Esophagus squamous epithelium (tissue), 5 donors: ENCODE data around the gene IGLL1. TPM values are rescaled to one million over a fixed set of nuclear protein-coding genes. Genes with fewer than 3 reads are reported as not detected.
"Not testable (repeated sequence)": the region's sequence is repeated elsewhere in the genome, so short reads cannot be mapped to it uniquely, and the experiment has no call there.

Experiments used
- DNase-seq: peaks from one replicate; lab custom pipeline; 2025; lab: John Stamatoyannopoulos, UW
- H3K27ac ChIP-seq, 4 donors: fragments of 200-600 bp; sonication (generic); one replicate each; pipeline ENCODE4 v1.5.1; 2016 to 2019; ENCODE audit warnings: mild to moderate bottlenecking in 1 of 4
- H3K27me3 ChIP-seq, 4 donors: fragments of 200-600 bp; sonication (generic); 1 replicate in 3 of 4; 2 replicates in 1 of 4; pipeline versions ENCODE4 v1.5.1 to v1.6.0; 2017 to 2021; ENCODE audit warnings: antibody characterized with exemption in 1 of 4
- H3K36me3 ChIP-seq, 3 donors: fragments of 200-600 bp; sonication (generic); one replicate each; pipeline ENCODE4 v1.5.1; 2016 to 2019
- H3K4me1 ChIP-seq, 3 donors: fragments of 200-600 bp; sonication (generic); one replicate each; pipeline ENCODE4 v1.5.1; 2017 to 2019
- H3K4me3 ChIP-seq, 4 donors: fragments of 200-600 bp; sonication (generic); 1 replicate in 3 of 4; 2 replicates in 1 of 4; pipeline ENCODE4 v1.5.1; 2016 to 2019; ENCODE audit warnings: mild to moderate bottlenecking in 2 of 4, moderate library complexity in 1 of 4
- H3K9me3 ChIP-seq, 3 donors: fragments of 200-600 bp; sonication (generic); one replicate each; pipeline ENCODE4 v1.5.1; 2016 to 2019
- POLR2A ChIP-seq, 4 donors: fragments of 450-650 bp; IDR thresholded peaks; one replicate each; pipeline ENCODE4 v1.6.1; 2017; ENCODE audit warnings: antibody characterized with exemption in 4 of 4, mild to moderate bottlenecking in 4 of 4, moderate library complexity in 3 of 4
- WGBS, 2 donors: methylation state at CpG; one replicate each; pipeline ENCODE4 v1.1.5; 2018; 5-methylcytosine and 5-hydroxymethylcytosine counted together
- intact Hi-C: fragments of 100-400 bp; cut with DNase I; formaldehyde crosslinking; loops from one replicate; pipeline ENCODE4 v1.15.0; 2022
- total RNA-seq, 4 donors: library from RNA; depleted of rRNA; stranded (reverse); fragments of >200 nt; gene quantifications; one replicate each; pipeline ENCODE4 v1.1.0, GENCODE V29; 2016
- TF ChIP-seq, protein P1 (sequence below), 6 experiments: fragments of 450-650 bp in 4 of 6; fragments of 200-600 bp in 2 of 6; sonication (generic) in 2 of 6; IDR thresholded peaks; one replicate each; pipeline ENCODE4 v1.5.1; 2016 to 2019; ENCODE audit warnings: antibody characterized with exemption in 6 of 6, mild to moderate bottlenecking in 4 of 6, moderate library complexity in 4 of 6
- donor health status: DM: yes; HTN: yes; CAD: no.

IGLL1 gene
- total RNA-seq, 4 donors from 2014 or later: not detected

- TF ChIP-seq, protein P1, sequence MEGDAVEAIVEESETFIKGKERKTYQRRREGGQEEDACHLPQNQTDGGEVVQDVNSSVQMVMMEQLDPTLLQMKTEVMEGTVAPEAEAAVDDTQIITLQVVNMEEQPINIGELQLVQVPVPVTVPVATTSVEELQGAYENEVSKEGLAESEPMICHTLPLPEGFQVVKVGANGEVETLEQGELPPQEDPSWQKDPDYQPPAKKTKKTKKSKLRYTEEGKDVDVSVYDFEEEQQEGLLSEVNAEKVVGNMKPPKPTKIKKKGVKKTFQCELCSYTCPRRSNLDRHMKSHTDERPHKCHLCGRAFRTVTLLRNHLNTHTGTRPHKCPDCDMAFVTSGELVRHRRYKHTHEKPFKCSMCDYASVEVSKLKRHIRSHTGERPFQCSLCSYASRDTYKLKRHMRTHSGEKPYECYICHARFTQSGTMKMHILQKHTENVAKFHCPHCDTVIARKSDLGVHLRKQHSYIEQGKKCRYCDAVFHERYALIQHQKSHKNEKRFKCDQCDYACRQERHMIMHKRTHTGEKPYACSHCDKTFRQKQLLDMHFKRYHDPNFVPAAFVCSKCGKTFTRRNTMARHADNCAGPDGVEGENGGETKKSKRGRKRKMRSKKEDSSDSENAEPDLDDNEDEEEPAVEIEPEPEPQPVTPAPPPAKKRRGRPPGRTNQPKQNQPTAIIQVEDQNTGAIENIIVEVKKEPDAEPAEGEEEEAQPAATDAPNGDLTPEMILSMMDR (IDR thresholded peaks at IDR 0.05): no peak
- TF ChIP-seq POLR2A (IDR thresholded peaks at IDR 0.05): no peak
- DNase-seq: no peak
These were observed 14.7 kb downstream of the IGLL1 start for GRCh38 chr22:23565305-23565914.

GRCh38 chr22:23564276-23564675 is 15.8 kb downstream of the IGLL1 start:
- Histone ChIP-seq H3K36me3 (no peaks in the 10 kb centered on the region), H3K27ac (no peak overlapping the region), H3K27me3 (peaks cover 0 to 72% (median 12%) of the 10 kb centered on the region in 4 donors), H3K4me3 (no peak overlapping the region), H3K4me1 (peaks cover 5 to 16% (median 8%) of the 10 kb centered on the region in 3 donors), H3K9me3 (no peaks in the 10 kb centered on the region)
- no peak for DNase-seq
- intact Hi-C loops: no loop called here
- WGBS, 2 donors: 78 to 93% methylated on average over 7 of the region's 7 CpGs
- TF ChIP-seq, protein P1 (IDR thresholded peaks at IDR 0.05): no peak
- no peak for TF ChIP-seq POLR2A (IDR thresholded peaks at IDR 0.05)

More at GRCh38 chr22:23565305-23565914, 14.7 kb downstream of the IGLL1 start:
- whole genome bisulfite sequencing, 2 donors: 14 to 53% methylated on average over 3 to 10 of the region's 11 CpGs
- H3K36me3 ChIP-seq: no peaks in the 10 kb centered on the region
- H3K4me1 ChIP-seq: peaks cover 5 to 16% (median 8%) of the 10 kb centered on the region in 3 donors
- peak overlapping the region in 2 of 4 donors; percentile 48 to 62 for H3K4me3 ChIP-seq
- no peaks in the 10 kb centered on the region for H3K9me3 ChIP-seq
- H3K27ac ChIP-seq: no peak overlapping the region
- intact Hi-C loops: no loop called here
- peaks cover 0 to 72% (median 12%) of the 10 kb centered on the region in 4 donors for H3K27me3 ChIP-seq

DNA sequence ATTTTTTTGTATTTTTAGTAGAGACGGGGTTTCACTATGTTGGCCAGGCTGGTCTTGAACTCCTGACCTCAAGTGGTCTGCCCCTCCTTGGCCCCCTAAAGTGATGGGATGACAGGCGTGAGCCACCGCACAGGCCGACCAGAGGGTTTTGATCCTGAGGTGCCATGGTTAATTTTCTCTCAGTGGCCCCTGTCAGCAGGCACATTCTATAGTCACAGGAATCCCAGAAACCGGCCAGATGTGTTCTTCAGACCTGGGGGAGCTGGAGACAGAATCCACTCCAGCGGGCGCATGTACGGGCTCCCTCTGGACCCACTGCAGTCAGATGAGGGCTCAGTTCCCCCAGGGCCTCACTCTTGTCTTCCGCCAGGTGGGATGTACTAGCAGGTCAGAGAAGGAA is 17.0 kb downstream of the IGLL1 start:
- intact Hi-C loops: no loop called here
- Histone ChIP-seq H3K4me1 (peaks cover 5 to 16% (median 8%) of the 10 kb centered on the region in 3 donors), H3K4me3 (no peak overlapping the region), H3K9me3 (no peaks in the 10 kb centered on the region), H3K27ac (no peak overlapping the region), H3K36me3 (no peaks in the 10 kb centered on the region), H3K27me3 (peaks cover 0 to 78% (median 12%) of the 10 kb centered on the region in 4 donors)
- no peak for DNase-seq
- no peak for TF ChIP-seq POLR2A (IDR thresholded peaks at IDR 0.05)
- TF ChIP-seq, protein P1 (IDR thresholded peaks at IDR 0.05): no peak
- WGBS, 2 donors: 84 to 100% methylated on average over 4 to 5 of the region's 9 CpGs

DNA sequence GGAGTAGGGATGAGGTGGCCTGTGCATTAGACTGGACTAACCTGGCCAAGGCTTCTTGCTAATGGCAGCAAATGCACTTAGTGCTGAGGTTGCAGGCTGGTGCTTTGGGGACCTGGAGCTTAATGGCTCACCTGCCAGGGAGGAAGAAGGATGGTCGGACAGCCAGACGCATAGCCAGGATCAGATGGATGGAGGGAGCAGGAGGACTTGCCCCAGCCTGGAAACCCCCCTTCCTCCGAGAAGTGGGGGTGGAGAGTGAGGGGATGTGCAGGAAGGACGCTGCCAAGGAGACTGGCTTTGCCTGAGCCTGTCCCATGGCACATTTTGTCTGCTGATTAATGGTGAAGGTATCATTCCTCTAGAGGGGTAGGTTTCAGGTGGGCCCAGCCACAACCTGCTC is 17.9 kb downstream of the IGLL1 start:
- peaks cover 5 to 16% (median 8%) of the 10 kb centered on the region in 3 donors for H3K4me1 ChIP-seq
- H3K27ac ChIP-seq: no peak overlapping the region
- no peak overlapping the region for H3K4me3 ChIP-seq
- H3K27me3 ChIP-seq: peaks cover 0 to 77% (median 12%) of the 10 kb centered on the region in 4 donors
- WGBS, 2 donors: 53 to 90% methylated on average over 2 to 4 of the region's 4 CpGs
- no peaks in the 10 kb centered on the region for H3K36me3 ChIP-seq
- no peak for DNase-seq
- H3K9me3 ChIP-seq: no peaks in the 10 kb centered on the region
- TF ChIP-seq, protein P1 (IDR thresholded peaks at IDR 0.05): no peak
- no peak for TF ChIP-seq POLR2A (IDR thresholded peaks at IDR 0.05)
- intact Hi-C loops: no loop called here

GRCh38 chr22:23561025-23561510 is 19.0 kb downstream of the IGLL1 start:
- H3K4me3 ChIP-seq, H3K9me3 ChIP-seq, H3K4me1 ChIP-seq, DNase-seq, H3K36me3 ChIP-seq, intact Hi-C loops, H3K27ac ChIP-seq: not testable (repeated sequence)
- peaks cover 0 to 77% (median 5%) of the 10 kb centered on the region in 4 donors for H3K27me3 ChIP-seq
- WGBS, 2 donors: 67 to 91% methylated on average over 1 of the region's 24 CpGs

DNA sequence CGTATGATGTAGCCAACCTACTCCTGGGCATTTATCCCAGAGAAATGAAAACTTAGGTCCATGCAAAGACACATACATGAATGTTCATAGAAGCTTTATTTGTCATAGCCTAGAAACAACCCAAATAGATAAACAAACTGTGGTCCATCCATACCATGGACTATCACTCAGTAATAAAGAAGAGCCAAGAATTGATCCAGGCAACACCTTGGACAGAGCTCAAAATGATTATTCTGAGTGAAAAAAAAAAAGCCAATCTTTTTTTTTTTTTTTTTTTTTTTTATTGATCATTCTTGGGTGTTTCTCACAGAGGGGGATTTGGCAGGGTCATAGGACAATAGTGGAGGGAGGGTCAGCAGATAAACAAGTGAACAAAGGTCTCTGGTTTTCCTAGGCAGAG is 19.9 kb downstream of the IGLL1 start:
- H3K4me3 ChIP-seq, H3K36me3 ChIP-seq, DNase-seq, intact Hi-C loops, H3K9me3 ChIP-seq, H3K27ac ChIP-seq, H3K4me1 ChIP-seq: not testable (repeated sequence)
- peaks cover 0 to 77% (median 0%) of the 10 kb centered on the region in 4 donors for H3K27me3 ChIP-seq
- 24% methylated on average over 1 of the region's 1 CpG; no CpG with 5 or more reads in 1 of the 2 donors for WGBS, 2 donors
